Astrocyte (in vitro differentiated cells and primary cell): Measurements from ENCODE around the gene WNT1. TPM values are rescaled to one million over a fixed set of nuclear protein-coding genes. Genes with fewer than 3 reads are reported as not detected.

Experiments used
- DNase-seq: peaks from one replicate; pipeline ENCODE4 v3.0.0-alpha.2; 2010; ENCODE audit warnings: low read depth
- FAIRE-seq: peaks from 2 replicates; lab custom pipeline; 2011; peaks lifted over from hg19 to GRCh38; lab: Jason Lieb, UNC
- H2AFZ ChIP-seq: 2 replicates; pipeline ENCODE4 v1.6.0; 2012; ENCODE audit warnings: low read depth, low read length, inconsistent platforms
- H3K27ac ChIP-seq: 2 replicates; pipeline ENCODE4 v1.5.1; 2011; ENCODE audit warnings: low read depth, low read length, inconsistent platforms
- H3K27me3 ChIP-seq: 2 replicates; pipeline ENCODE4 v1.6.0; 2011; ENCODE audit warnings: low read length, inconsistent platforms; ENCODE audit not compliant: insufficient read depth
- H3K36me3 ChIP-seq: 2 replicates; pipeline ENCODE4 v1.5.1; 2011; ENCODE audit warnings: low read length, inconsistent platforms; ENCODE audit not compliant: insufficient read depth
- H3K4me1 ChIP-seq: 2 replicates; pipeline ENCODE4 v1.5.1; 2011; ENCODE audit warnings: low read length, inconsistent platforms; ENCODE audit not compliant: insufficient read depth
- H3K4me2 ChIP-seq: 2 replicates; pipeline ENCODE4 v1.6.0; 2012; ENCODE audit warnings: low read length, inconsistent platforms
- H3K4me3 ChIP-seq: 2 replicates; pipeline ENCODE4 v1.5.1; 2011; ENCODE audit warnings: low read depth, mild to moderate bottlenecking, low read length, inconsistent platforms; ENCODE audit not compliant: insufficient read depth
- H3K79me2 ChIP-seq: 2 replicates; pipeline ENCODE4 v1.6.0; 2012; ENCODE audit warnings: mild to moderate bottlenecking, low read length, inconsistent platforms; ENCODE audit not compliant: insufficient read depth
- H3K9ac ChIP-seq: 2 replicates; pipeline ENCODE4 v1.6.0; 2012; ENCODE audit warnings: mild to moderate bottlenecking, low read length, inconsistent platforms
- H3K9me3 ChIP-seq: 2 replicates; pipeline ENCODE4 v1.5.1; 2012; ENCODE audit warnings: low read depth, mild to moderate bottlenecking, low read length, inconsistent platforms; ENCODE audit not compliant: insufficient read depth
- H4K20me1 ChIP-seq: 2 replicates; pipeline ENCODE4 v1.6.0; 2012; ENCODE audit warnings: low read length, inconsistent platforms; ENCODE audit not compliant: insufficient read depth
- H3K27ac Mint-ChIP-seq: one replicate; pipeline ENCODE4 v1.8.0; 2021; ENCODE audit warnings: mild to moderate bottlenecking, mixed read lengths; ENCODE audit not compliant: unreplicated experiment
- H3K27me3 Mint-ChIP-seq: one replicate; pipeline ENCODE4 v1.8.0; 2021; ENCODE audit warnings: low read depth, mixed read lengths; ENCODE audit not compliant: unreplicated experiment
- H3K36me3 Mint-ChIP-seq: one replicate; pipeline ENCODE4 v1.8.0; 2021; ENCODE audit warnings: low read depth, mixed read lengths; ENCODE audit not compliant: unreplicated experiment
- H3K4me1 Mint-ChIP-seq: one replicate; pipeline ENCODE4 v1.8.0; 2021; ENCODE audit warnings: low read depth, mixed read lengths; ENCODE audit not compliant: unreplicated experiment
- H3K4me3 Mint-ChIP-seq: one replicate; pipeline ENCODE4 v1.8.0; 2021; ENCODE audit warnings: mild to moderate bottlenecking, moderate library complexity, mixed read lengths; ENCODE audit not compliant: unreplicated experiment
- H3K9me3 Mint-ChIP-seq: one replicate; pipeline ENCODE4 v1.8.0; 2021; ENCODE audit warnings: mild to moderate bottlenecking, mixed read lengths; ENCODE audit not compliant: unreplicated experiment
- EZH2 ChIP-seq: IDR thresholded peaks from 2 replicates; pipeline ENCODE4 v1.6.1; 2012; ENCODE audit warnings: mild to moderate bottlenecking, low read length, inconsistent platforms; ENCODE audit not compliant: insufficient read depth
- total RNA-seq: library from RNA; stranded (reverse); gene quantifications from 2 replicates; pipeline ENCODE4 v1.2.1, GENCODE V29; 2021
- TF ChIP-seq, protein P1 (sequence below): IDR thresholded peaks from 2 replicates; pipeline ENCODE4 v1.5.1; 2011; ENCODE audit warnings: low read depth, mild to moderate bottlenecking, inconsistent platforms, low read length, moderate library complexity; ENCODE audit not compliant: insufficient read depth

WNT1 gene
- total RNA-seq, 1 donor from 2014 or later, result not detected

DNA sequence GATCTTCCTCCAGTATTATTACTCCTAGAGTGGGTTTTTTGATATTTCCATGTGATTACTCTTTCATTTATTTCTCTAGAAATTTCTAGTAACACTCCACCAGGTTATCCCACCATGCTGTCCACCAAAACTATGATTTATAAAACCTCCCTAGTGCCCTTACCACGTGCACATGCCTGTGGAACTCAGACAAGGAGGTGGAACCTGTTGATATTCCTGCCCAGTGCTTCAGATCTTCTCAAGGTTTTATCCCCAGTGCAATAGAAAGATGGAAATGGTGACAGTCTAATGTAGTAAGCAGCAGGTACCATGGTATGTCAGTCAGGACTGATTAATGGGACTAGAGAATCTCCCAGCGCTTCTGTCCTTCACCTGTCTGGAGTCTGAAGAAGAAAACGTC, 17.3 kb upstream of the WNT1 start:
- Histone ChIP-seq H3K79me2 (peaks cover 13% of the 10 kb centered on the region), H3K36me3 (no peaks in the 10 kb centered on the region), H3K27ac (no peak overlapping the region), H3K4me1 (peaks cover 7% of the 10 kb centered on the region), H3K27me3 (peaks cover 20% of the 10 kb centered on the region), H3K9me3 (no peaks in the 10 kb centered on the region), H4K20me1 (peaks cover 5% of the 10 kb centered on the region), H3K4me2 (no peak overlapping the region), H2AFZ (no peak overlapping the region), H3K9ac (no peak overlapping the region), H3K4me3 (no peak overlapping the region)
- no peak for TF ChIP-seq EZH2
- TF ChIP-seq, protein P1, sequence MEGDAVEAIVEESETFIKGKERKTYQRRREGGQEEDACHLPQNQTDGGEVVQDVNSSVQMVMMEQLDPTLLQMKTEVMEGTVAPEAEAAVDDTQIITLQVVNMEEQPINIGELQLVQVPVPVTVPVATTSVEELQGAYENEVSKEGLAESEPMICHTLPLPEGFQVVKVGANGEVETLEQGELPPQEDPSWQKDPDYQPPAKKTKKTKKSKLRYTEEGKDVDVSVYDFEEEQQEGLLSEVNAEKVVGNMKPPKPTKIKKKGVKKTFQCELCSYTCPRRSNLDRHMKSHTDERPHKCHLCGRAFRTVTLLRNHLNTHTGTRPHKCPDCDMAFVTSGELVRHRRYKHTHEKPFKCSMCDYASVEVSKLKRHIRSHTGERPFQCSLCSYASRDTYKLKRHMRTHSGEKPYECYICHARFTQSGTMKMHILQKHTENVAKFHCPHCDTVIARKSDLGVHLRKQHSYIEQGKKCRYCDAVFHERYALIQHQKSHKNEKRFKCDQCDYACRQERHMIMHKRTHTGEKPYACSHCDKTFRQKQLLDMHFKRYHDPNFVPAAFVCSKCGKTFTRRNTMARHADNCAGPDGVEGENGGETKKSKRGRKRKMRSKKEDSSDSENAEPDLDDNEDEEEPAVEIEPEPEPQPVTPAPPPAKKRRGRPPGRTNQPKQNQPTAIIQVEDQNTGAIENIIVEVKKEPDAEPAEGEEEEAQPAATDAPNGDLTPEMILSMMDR, result no peak
- no peaks in the 10 kb centered on the region for H3K9me3 Mint-ChIP-seq
- H3K27me3 Mint-ChIP-seq, result peaks cover 12% of the 10 kb centered on the region
- H3K36me3 Mint-ChIP-seq, result no peaks in the 10 kb centered on the region
- FAIRE-seq (no peak), DNase-seq (no peak)
- no peak overlapping the region for H3K27ac Mint-ChIP-seq
- peaks cover 2% of the 10 kb centered on the region for H3K4me1 Mint-ChIP-seq
- no peak overlapping the region for H3K4me3 Mint-ChIP-seq

DNA sequence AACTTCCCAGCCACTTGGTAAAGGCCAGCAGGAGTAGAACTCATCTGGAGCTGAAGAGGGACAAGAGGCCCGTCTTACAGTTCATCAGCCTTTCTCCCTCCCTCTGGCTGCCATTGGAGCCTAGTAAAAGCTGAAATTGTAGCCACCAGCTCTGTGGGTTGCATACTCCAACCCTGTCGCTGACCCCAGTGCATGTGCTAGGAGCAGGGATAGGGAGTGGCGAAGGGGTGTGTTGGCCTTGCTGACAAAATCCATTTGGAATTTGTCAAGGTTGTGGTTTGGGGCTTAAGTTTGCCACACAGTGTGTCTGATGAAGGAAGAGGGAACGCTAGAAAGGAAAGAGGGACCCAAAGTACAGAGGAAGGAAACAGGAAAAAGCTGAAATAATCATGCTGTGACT, 16.8 kb upstream of the WNT1 start:
- no peak overlapping the region for H3K4me3 ChIP-seq
- no peaks in the 10 kb centered on the region for H3K36me3 ChIP-seq
- H3K36me3 Mint-ChIP-seq, result no peaks in the 10 kb centered on the region
- no peak overlapping the region for H3K4me3 Mint-ChIP-seq
- H3K9me3 Mint-ChIP-seq, result no peaks in the 10 kb centered on the region
- no peak overlapping the region for H3K27ac ChIP-seq
- H3K79me2 ChIP-seq, result peaks cover 8% of the 10 kb centered on the region
- DNase-seq, result no peak
- H3K27ac Mint-ChIP-seq, result no peak overlapping the region
- H3K27me3 ChIP-seq, result peaks cover 24% of the 10 kb centered on the region
- no peak overlapping the region for H3K9ac ChIP-seq
- H3K9me3 ChIP-seq, result no peaks in the 10 kb centered on the region
- peaks cover 5% of the 10 kb centered on the region for H3K4me1 ChIP-seq
- no peak overlapping the region for H2AFZ ChIP-seq
- peaks cover 17% of the 10 kb centered on the region for H3K27me3 Mint-ChIP-seq
- peaks cover under 1% of the 10 kb centered on the region for H4K20me1 ChIP-seq
- H3K4me2 ChIP-seq, result no peak overlapping the region
- no peak for TF ChIP-seq EZH2
- TF ChIP-seq, protein P1, result no peak
- no peak for FAIRE-seq
- peaks cover 2% of the 10 kb centered on the region for H3K4me1 Mint-ChIP-seq

DNA sequence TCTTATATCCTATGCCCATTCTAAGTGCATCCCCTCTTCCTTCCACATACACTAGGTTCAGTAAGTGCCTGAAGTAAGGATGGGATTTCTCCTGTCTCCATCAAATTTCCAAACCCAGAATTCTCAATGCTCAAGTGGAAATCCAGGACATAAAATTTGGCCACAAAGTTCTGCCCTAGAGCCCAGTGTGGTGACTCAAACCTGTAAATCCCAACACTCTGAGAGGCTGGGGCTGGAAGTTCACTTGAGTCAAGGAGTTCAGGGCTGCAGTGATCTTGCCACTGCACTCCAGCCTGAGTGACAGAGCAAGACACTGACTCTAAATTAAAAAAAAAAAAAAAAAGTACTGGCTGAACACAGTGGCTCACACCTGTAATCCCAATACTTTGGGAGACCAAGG, 16.3 kb upstream of the WNT1 start:
- Histone ChIP-seq H3K79me2 (peaks cover 5% of the 10 kb centered on the region), H3K27ac (no peak overlapping the region), H3K9ac (no peak overlapping the region), H2AFZ (no peak overlapping the region), H3K9me3 (no peaks in the 10 kb centered on the region), H3K4me1 (peaks cover 5% of the 10 kb centered on the region), H3K36me3 (no peaks in the 10 kb centered on the region), H3K4me2 (no peak overlapping the region), H3K27me3 (peaks cover 29% of the 10 kb centered on the region), H3K4me3 (no peak overlapping the region), H4K20me1 (no peaks in the 10 kb centered on the region)
- peaks cover 2% of the 10 kb centered on the region for H3K4me1 Mint-ChIP-seq
- H3K27ac Mint-ChIP-seq, result no peak overlapping the region
- no peaks in the 10 kb centered on the region for H3K9me3 Mint-ChIP-seq
- FAIRE-seq, result no peak
- H3K36me3 Mint-ChIP-seq, result no peaks in the 10 kb centered on the region
- no peak for DNase-seq
- H3K4me3 Mint-ChIP-seq, result no peak overlapping the region
- TF ChIP-seq, protein P1, result no peak
- TF ChIP-seq EZH2, result no peak
- peaks cover 19% of the 10 kb centered on the region for H3K27me3 Mint-ChIP-seq
